Cerebellar nuclear complex (tissue), 1 donor: ENCODE data around the gene EPHA4.

Source experiments
- DNase-seq, 2 experiments: peaks; one replicate each; lab custom pipeline; 2025; lab: John Stamatoyannopoulos, UW

The EPHA4 gene

DNA sequence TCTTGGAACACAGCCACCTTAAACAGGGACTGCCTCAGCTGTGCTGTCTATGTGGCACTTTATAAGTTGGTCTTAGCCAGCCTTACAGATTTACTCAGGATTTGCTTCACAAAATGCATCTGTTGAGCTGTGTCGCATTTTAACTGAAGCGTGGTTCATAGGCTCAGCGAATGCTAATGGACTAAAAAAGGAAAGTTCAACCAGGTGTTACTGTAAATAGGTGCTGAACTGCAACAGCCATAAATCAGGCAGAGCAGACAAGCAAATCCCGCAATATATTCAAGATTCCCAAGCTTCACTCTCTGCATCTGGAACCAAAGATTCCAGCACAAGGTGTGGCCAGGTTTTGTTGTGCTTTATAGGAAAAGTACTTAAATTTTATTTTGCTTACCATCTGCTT, 130.0 kb downstream of the EPHA4 start:
- no peak for DNase-seq

DNA sequence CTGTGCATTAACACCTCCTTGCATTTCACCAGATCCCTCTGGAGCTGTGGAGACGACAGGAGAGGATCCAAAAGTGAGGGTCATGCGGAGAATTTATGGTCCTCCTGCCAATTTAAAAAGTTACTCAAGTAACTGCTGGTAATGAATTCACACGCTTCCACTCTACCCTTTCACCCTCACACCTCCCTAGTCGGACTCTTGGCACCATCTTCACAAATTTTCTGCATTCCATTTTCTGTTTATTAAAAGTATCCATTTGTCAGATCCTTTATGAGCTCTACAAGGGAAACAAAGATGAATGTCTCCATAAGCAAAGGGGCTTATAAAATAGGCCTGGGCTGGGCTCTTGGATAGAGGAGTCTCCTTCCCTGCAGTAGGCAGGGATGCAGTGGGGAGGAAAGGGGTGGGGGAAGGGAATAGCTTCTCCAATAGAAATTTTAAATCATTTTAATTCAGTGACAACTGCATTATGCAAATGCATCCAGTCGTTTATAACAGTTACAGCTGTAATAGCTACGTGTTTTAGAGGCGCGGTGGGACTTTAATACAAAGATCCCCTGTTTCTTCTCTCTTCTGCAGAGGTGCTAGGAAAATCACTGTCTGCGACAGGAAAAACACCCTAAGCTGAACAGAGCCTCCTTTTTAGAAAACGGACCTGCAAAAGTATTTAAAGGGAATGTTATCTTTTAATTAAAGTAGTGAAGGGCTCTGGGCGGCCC, 132.2 kb downstream of the EPHA4 start:
- no peak for DNase-seq

DNA sequence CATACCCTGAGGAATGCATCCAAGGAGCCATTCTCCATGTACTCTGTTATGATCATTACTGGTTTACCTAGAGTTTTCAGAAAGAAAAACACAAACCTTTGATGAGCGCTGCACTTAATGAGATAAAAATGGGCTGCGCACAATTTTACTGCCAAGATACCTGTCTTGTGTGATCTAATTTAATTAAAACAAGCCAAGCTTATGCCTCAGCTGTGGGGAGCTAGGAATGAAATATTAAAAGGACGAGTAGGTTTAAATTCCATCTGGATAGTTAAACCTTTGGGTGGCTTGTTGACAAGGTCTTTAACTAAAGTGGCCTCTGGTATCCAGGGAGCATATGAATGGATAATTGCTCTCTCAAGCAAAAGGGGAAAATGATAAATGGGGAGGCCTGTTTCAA, 135.0 kb downstream of the EPHA4 start:
- DNase-seq, result no peak

DNA sequence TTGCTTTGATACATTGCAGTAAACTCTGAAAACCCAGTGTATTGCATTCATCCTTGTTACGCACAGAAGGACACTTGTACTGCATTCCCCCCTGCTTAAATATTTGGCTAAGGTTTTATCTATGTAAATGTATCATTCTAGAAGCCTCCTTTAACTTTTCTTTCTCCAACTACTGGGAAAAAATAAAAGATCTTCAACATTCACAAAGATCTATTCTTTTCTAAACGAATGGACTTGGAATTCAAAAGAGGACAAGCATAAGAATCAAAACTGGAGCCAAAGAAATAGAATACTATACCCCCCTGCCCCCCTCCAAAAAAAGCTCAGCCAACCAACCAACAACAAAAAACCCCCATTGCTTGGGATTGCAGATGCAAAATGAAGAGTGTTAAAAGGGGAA, 136.9 kb downstream of the EPHA4 start:
- DNase-seq, result no peak

DNA sequence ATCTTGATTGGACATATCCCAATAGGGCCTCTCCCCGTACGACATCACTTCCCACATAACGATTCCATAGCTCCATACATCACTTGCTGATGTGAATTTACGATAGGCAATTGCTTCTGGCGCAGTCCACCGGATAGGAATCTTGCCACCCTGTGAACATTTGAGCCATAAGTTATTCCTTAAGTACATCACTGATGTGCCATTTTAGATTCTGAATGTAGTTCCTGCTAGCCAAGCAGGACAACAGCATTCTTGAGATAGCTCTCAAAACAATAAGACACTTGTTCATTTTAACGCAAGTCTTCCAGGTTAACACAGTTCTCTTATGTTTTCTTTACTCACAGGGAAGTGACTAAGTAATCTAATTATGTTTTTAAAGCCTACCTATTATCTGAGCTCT, 138.0 kb downstream of the EPHA4 start:
- no peak for DNase-seq

DNA sequence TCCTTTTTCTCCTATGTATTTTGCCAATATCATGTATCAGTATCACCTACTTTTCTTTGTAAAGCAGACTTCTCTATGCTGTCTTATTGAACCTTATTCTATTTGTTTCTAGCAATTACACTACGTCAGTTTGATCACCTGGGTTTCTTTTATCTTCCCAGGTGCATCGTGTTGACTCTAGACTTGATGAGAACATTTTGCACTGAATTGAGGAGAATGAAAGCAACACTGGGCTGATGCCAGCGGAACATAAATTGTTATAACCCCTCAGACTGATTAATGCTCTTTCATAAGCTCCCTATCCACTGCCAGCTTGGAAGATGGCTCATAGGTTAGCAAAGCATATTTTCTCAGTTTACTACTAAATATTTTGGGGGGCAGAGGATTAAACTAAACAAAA, 140.6 kb downstream of the EPHA4 start:
- no peak for DNase-seq

DNA sequence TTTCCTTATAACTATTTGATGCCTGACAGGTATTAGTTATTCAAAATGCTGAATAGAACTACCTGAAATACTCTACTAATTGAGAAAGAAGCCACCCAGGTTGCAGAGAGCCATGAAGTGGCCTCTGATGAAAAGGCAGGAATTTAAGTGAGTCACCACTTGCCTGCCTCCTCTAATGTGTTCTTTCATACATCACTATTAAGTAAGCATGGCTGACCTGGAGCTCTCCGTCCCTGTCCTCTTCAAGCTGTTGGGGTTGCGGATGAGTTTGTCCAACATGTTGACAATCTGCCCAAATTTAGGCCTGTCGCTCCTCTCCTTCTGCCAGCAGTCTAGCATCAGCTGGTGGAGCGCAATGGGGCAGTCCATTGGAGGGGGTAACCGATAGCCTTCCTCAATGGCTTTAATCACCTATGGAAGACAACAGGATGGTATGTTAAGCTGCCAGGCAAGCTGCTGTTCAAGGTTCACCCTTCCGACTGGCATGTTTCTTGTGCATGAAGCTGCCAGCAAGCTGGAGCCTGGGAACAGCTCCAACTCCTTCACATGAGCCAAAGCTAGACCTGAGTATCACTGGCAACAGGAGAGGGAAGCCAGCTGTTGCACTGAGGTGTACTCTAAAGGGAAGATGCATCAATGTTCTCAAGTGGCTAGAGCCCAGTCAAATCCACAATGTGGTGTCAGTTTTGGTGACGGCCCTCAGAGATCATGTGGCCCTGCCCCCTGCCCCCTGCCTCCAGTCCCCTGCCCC, 142.2 kb downstream of the EPHA4 start:
- DNase-seq, result peak in 1 of 2 experiments; percentile 31

DNA sequence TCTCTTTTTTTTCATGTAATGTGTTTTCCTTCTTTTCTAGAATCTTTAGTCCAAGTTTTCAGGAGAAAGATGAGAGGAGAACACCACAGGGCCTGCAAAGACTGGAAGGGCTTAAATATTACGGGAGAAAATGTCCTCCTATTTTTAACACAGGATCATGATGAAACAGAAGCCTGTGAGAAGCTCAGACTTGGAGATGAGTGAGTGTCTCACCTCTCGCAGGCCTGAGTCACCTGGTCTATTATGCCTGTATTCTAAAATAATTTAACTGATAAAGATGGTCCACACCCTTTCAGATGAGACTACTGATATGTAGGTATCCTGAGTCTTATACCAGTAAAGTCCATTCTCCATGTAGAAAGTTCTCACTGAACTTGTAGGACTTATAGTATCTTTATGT, 143.2 kb downstream of the EPHA4 start:
- DNase-seq, result no peak

DNA sequence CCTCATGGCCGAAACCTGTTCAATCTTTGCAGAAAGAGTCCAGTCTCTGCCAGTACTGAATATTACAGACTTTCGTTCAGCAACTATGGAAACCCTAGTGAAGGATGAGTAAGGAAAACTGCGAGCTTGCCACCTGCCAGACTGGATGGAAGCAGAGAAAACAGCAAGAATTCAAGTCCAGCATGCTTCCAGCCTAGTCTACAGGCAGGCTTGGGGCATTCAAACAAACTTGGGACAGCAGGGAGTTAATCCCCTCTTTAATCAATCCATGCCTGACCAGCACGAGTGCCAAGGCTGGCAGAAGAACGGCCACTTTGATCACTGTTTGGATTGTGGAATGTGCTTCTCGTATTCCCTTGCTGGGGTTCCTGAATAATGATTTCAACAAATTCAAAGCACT, 145.2 kb downstream of the EPHA4 start:
- no peak for DNase-seq

DNA sequence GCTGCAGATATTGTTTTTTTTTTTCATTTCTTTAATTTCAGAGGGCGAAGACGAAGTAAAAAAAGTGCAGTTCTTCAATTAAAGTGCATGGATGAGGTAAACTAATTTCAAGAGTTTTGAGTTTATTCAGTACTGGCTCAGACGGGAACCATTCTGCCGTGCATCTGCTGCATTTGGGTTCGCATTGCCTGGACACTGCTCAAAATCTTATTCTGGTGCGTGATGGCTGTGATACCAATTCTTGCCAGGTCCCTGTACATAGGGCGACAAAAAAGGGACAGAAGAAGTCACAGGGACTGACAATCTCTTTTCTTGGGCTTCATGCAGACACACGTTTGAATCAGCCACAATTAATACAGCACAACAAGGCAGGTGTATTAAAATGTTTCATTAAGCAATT, 146.2 kb downstream of the EPHA4 start:
- no peak for DNase-seq

DNA sequence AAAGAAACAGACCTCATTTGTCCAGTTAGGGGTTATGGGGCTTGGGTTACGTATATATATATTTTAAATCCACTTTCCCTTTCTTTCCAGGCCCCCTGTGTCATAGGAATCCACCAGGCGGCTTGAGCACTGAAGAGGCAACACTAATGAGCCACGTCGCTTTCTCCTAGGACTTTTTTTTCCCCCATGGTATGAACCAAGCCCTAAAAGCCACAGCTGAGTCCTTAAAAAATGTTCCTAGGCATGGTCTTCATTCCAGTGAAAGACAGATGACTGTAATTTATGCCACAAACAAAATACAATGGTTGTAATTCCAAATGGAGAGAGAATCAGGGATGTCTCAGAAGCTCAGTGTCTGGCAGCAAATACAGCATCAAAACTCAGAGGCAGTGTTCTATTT, 146.8 kb downstream of the EPHA4 start:
- no peak for DNase-seq

DNA sequence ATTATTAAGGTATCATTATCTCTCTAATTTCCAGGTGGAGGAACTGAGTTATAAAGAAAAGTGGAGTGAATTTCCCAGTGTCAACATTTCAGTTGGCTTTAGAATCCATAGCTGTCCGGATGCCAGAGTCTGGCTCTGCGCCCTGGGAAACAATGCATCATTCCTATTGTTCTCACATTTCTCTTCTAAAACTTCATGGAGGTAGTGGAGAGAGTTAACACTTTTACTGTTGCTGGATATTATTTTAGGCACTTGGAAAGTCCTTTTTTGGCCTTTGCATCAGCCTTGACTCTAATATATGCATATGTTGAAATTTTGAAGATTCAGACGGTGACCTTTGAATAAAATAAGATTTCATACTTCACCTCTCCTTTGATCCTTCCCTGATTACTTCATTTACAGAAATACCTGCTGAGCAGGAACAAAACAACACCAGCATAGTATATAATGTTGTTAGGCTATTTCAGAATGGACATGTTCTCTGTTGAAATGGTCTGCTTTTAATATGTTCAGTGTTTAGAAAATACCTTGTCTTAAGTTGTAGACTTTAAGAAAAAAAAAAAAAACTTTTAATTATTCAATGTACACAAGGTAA, 148.8 kb downstream of the EPHA4 start:
- DNase-seq, result no peak

DNA sequence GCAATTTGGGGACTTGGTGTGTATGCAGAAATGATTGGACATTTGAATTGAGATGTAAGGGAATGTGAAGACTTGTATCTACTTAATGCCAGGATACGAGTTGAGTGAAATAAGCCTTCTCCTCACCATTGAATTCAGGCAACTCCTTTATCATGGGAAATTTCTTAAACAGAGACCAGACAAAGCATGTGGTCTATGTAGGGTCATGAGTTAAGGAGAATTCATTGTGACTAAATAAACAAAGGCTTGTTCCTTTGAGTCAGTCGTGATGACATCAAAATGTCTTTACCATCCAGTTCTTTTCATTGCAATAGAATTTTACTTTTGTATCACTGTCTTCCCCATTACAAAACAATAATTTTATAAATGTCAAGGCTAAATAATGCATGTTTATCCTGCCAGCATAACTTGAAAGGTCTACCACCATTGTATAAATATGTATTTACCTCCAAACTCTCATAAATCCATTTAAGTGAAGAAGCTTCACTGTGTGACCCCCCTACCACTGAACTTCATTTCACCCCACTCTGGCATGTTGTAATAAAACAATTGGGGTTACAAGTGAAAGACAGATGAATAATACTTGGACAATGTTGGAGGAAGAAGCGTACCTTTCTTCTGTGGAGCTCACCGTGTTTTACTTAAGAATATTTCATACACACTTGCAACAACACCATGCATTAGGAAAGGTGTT, 149.4 kb downstream of the EPHA4 start:
- DNase-seq, result no peak

DNA sequence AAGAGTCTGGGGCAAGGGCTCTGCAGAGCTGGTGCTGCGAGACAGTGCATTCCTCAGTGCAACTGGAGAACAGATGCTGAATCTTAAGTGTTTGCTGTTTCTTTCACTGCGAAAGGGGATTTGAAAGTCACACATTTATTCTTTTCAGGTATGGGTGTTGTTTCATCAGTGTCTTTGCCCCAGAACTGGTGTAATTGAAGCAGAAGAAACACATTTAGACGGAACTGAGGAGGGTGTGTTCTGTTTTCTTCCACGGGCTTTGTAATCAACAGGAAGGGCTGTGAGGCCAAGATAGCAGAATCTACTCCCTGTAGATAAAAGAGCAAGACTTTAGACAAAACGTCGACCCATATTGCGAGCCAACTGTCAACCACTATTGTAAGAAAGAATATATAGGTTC, 151.9 kb downstream of the EPHA4 start:
- no peak for DNase-seq

DNA sequence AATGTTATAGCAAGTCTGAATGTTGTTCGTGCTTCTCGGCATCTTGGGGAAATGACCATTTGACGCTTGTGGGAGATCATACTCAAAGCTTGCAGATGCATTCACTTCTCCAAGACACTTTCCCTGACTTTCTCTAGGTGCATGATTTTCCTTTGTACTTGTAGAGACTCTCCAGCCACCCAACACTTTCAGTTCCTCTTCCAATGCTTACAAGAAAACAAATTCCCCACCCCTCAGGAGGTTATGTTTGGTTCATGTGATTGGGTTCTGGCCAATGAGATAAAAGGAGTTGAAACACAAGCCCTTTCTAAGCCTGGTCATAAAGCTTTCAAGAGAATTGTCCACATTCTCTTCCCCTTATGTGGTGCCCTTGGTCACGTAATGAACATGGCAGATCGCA, 156.3 kb downstream of the EPHA4 start:
- no peak for DNase-seq

DNA sequence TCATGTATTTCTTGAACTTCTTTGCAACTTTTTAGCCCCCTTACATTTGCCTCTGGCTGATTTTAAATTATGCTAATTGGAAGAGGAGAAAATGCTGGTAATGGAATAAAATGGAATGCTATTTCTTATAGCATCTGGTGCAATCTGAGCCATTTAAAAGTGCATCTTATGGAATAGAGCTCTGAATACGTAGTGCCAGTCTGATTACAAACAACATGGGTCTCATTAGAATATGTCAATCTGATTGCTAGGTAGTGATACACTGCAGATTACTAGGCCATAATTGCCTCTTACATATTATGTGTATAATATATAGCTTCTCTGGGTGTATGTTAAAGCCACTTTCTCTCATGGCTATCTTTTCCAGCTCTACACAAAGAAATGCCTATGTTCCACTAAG, 159.1 kb downstream of the EPHA4 start:
- DNase-seq, result no peak

DNA sequence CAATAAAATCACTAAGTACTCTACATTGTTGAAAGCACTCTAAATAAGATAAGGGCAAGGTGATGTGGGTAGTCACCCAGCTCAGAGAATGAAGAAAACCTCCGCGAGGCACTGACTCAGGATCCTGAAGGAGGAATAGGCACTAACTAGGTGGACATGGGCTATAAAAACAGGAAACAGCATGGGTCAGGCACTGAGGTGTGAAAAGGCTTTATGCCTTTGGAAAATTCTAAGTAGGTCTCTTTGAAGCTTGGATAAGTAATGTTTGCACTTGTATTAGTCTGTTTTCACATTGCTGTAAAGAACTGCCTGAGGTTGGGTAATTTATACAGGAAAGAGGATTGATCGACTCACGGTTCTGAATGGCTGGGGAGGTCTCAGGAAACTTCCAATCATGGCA, 161.6 kb downstream of the EPHA4 start:
- DNase-seq, result no peak

DNA sequence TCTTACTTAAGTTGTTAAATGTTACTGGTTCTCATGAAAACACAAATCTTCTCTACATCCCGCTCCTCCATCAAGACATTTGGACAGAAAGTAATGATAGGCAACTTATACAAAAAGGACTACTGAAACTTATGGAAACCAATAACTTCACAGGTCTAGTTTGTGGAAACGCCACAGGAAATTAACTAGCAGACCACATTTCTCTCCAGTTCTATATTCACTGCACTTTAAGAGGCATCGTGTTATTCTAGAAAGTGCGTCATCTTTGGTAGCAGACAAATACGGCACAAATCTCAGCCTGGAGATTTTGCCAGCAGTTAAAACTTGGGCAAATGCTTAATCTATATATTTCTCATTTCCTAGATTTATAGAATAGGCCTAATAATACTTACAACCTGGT, 164.3 kb downstream of the EPHA4 start:
- DNase-seq, result no peak

DNA sequence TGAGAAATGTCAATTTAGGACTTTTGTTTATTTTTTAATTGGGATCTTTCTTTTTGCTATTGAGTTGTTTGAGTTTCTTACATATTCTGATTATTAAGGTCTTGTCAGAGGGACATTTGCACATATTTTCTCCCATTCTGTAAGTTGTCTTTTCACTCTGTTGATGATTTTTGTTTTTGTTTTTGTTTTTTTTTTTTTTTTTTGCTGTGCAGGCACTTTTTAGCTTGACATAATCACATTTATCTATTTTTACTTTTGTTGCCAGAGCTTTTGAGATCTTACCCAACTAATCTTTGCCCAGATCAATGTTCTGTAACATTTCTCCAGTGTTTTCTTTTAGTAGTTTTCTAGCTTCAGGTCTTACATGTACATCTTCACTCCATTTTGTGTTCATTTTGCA, 166.6 kb downstream of the EPHA4 start:
- DNase-seq, result no peak

DNA sequence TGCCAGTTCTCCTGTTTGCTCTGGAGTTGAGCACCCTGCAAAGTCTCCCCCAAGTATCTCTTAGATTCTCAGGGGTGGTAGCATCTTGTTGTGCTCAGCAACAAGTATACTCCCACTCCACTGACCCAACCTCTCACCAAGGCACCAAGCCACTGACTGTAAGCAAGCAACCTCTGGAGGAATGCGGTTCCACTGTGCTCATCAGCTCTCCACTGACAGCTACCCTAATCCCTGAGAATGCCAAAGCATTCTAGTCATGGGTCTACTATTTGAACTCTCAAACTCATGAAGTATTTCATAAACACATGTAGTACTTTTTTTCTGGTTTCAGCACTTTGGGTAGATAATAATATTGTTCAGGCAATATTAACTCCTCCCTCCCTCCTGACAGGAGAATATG, 170.0 kb downstream of the EPHA4 start:
- no peak for DNase-seq

DNA sequence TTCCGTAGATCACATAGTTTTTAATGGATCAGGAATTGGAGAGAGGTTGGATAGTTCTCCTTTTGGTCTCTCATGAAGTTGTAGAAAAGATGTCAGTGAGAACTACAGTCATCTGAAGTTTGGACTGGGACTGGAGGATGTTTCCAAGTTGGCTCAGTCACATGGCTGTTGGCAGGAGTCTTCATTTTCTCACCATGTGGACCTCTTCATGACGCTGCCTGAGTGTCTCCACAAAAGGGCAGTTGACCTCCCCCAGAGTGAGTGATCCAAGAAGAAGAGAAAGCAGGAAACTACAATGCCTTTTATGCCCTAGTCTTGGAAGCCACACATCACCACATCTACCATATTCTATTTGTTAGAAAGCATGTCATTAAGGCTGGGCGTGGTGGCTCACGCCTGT, 171.7 kb downstream of the EPHA4 start:
- no peak for DNase-seq

DNA sequence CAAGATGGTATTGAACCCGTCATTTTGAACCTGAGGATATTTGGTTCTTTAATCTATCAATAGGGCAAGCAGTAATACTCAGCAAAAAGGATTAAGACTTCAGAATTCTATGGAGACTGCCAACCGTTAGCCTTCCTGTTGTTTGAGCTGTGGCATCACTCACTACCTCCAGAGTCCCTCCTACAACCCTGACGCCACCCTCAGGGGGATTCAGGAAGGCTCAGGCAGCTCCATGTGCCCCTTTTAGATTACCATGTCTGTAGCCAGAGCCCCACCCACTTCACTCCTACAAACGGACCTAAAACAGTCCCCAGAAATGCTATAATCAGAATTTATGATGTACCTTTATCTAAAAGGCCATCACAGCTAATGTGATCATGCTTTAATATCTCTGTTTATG, 172.9 kb downstream of the EPHA4 start:
- no peak for DNase-seq

DNA sequence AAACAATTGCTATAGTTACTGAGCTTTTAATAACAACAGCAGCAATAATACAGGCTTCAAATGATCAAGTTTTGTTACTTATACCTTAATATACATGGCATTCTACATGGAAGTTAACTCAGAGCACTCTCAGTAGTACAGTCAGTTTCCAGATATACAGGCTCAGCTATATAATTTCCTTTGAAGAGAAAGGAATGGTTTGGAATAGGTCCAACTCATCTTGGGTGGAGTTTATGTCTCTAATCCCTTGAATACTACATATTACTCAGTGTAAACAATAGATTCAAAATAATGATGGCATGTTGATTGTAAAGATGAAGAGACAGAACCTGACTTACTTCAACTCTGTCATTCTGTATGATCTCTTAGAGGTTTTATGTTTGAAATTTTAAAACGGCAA, 174.9 kb downstream of the EPHA4 start:
- DNase-seq, result no peak
